Endothelial cell of umbilical vein (primary cell): ENCODE measurements around the gene MASP2. TPM values are rescaled to one million over a fixed set of nuclear protein-coding genes. Genes with fewer than 3 reads are reported as not detected.
"Not testable (repeated sequence)": the region's sequence is repeated elsewhere in the genome, so short reads cannot be mapped to it uniquely, and the experiment has no call there.

Experiments
- BruUV-seq: library from RNA; stranded (reverse); fragments of 400-500 nt; replicated peaks from 2 replicates; lab custom pipeline; 2021; lab: Mats Ljungman, UMichigan
- CTCF ChIA-PET: fragments of 300-600, 350-600 bp; sonication (Branson Sonifier 250); formaldehyde crosslinking; loops from one replicate; lab custom pipeline; 2021; ENCODE audit warnings: antibody characterized with exemption, inconsistent platforms; lab: Charles Lee
- POLR2A ChIA-PET: fragments of 300-600, 350-600 bp; sonication (Branson Sonifier 250); formaldehyde crosslinking; loops from one replicate; lab custom pipeline; 2021; ENCODE audit warnings: antibody characterized with exemption, inconsistent platforms; lab: Charles Lee
- DNase-seq: peaks from one replicate; pipeline ENCODE4 v3.0.0-alpha.2; 2011; ENCODE audit warnings: low read depth, low spot score
- FAIRE-seq: peaks from 2 replicates; lab custom pipeline; 2011; peaks lifted over from hg19 to GRCh38; lab: Jason Lieb, UNC
- H2AFZ ChIP-seq: 2 replicates; pipeline ENCODE4 v1.6.0; 2012; ENCODE audit warnings: low read depth, low read length, control low read depth, inconsistent platforms
- H3K27ac ChIP-seq: 2 replicates; pipeline ENCODE4 v1.5.1; 2011; ENCODE audit warnings: low read depth, mild to moderate bottlenecking, control low read depth, low read length, moderate library complexity; ENCODE audit not compliant: insufficient read depth
- H3K27me3 ChIP-seq, 2 experiments: 2 replicates each; pipeline versions ENCODE4 v1.6.0 to v1.6.1; 2011; ENCODE audit warnings: low read length in 2 of 2, mixed read lengths in 1 of 2; ENCODE audit not compliant: control insufficient read depth in 2 of 2, insufficient read depth in 2 of 2
- H3K36me3 ChIP-seq, 2 experiments: 2 replicates in 1 of 2; 3 replicates in 1 of 2; pipeline ENCODE4 v1.5.1; 2011; ENCODE audit warnings: low read length in 2 of 2, mild to moderate bottlenecking in 1 of 2, moderate library complexity in 1 of 2; ENCODE audit not compliant: control insufficient read depth in 2 of 2, insufficient read depth in 2 of 2; ENCODE audit errors: extremely low read depth in 1 of 2
- H3K4me1 ChIP-seq: 3 replicates; pipeline ENCODE4 v1.5.1; 2011; ENCODE audit warnings: mild to moderate bottlenecking, low read length; ENCODE audit not compliant: control insufficient read depth, insufficient read depth; ENCODE audit errors: extremely low read depth
- H3K4me2 ChIP-seq: 2 replicates; pipeline ENCODE4 v1.6.1; 2011; ENCODE audit warnings: low read length, control low read depth, mixed read lengths; ENCODE audit not compliant: insufficient read depth
- H3K4me3 ChIP-seq, 3 experiments: fragments of 200-600 bp in 1 of 3; sonication (generic), shearing (Covaris generic) in 1 of 3; replicated peaks in 1 of 3; 2 replicates each; pipeline ENCODE4 v1.5.1; 2011 to 2016; ENCODE audit warnings: control low read depth in 3 of 3, low read length in 3 of 3, mild to moderate bottlenecking in 2 of 3, inconsistent platforms in 1 of 3, low read depth in 1 of 3, moderate library complexity in 1 of 3; ENCODE audit not compliant: insufficient read depth in 1 of 3
- H3K79me2 ChIP-seq: 2 replicates; pipeline ENCODE4 v1.6.0; 2012; ENCODE audit warnings: low read length, inconsistent platforms; ENCODE audit not compliant: control insufficient read depth, insufficient read depth
- H3K9ac ChIP-seq: replicated peaks from 2 replicates; pipeline ENCODE3; 2011; ENCODE audit warnings: low read length, control low read depth; ENCODE audit not compliant: insufficient read depth; ENCODE audit errors: extremely low read depth
- H3K9me1 ChIP-seq: replicated peaks from 3 replicates; pipeline ENCODE4 v1.6.0; 2011; ENCODE audit warnings: mild to moderate bottlenecking, low read length; ENCODE audit not compliant: control insufficient read depth, insufficient read depth; ENCODE audit errors: extremely low read depth
- H3K9me3 ChIP-seq: replicated peaks from 2 replicates; pipeline ENCODE4 v1.5.1; 2012; ENCODE audit warnings: low read length, inconsistent platforms; ENCODE audit not compliant: control insufficient read depth, insufficient read depth
- H4K20me1 ChIP-seq: replicated peaks from 2 replicates; pipeline ENCODE3; 2011; ENCODE audit warnings: mild to moderate bottlenecking, low read length; ENCODE audit not compliant: control insufficient read depth, insufficient read depth; ENCODE audit errors: extremely low read depth
- CTCF ChIP-seq, 2 donors: IDR thresholded peaks; 1 replicate in 1 of 2; 2 replicates in 1 of 2; pipeline ENCODE4 v1.5.1; 2011; ENCODE audit warnings: low read length in 2 of 2, mild to moderate bottlenecking in 2 of 2, moderate library complexity in 2 of 2, control low read depth in 1 of 2, inconsistent platforms in 1 of 2, low read depth in 1 of 2; ENCODE audit not compliant: insufficient read depth in 1 of 2; ENCODE audit errors: extremely low read depth in 1 of 2
- EZH2 ChIP-seq: IDR thresholded peaks from 2 replicates; pipeline ENCODE4 v1.6.1; 2012; ENCODE audit warnings: borderline replicate concordance, low read depth, mild to moderate bottlenecking, moderate library complexity, low read length, inconsistent platforms; ENCODE audit not compliant: severe bottlenecking
- FOS ChIP-seq: IDR thresholded peaks from 2 replicates; pipeline ENCODE4 v1.6.1; 2011; ENCODE audit warnings: mild to moderate bottlenecking, low read length, moderate library complexity, borderline replicate concordance; ENCODE audit not compliant: insufficient read depth
- GATA2 ChIP-seq: IDR thresholded peaks from 2 replicates; pipeline ENCODE4 v1.7.0; 2011; ENCODE audit warnings: low read depth, mild to moderate bottlenecking, moderate library complexity, mixed read lengths, low read length; ENCODE audit not compliant: insufficient read length, insufficient read depth
- JUN ChIP-seq: IDR thresholded peaks from 2 replicates; pipeline ENCODE4 v1.6.1; 2011; ENCODE audit warnings: borderline replicate concordance, low read depth; ENCODE audit not compliant: insufficient read length, insufficient read depth
- MAX ChIP-seq: IDR thresholded peaks from 2 replicates; pipeline ENCODE4 v1.6.1; 2011; ENCODE audit not compliant: insufficient read depth, insufficient read length
- MYC ChIP-seq: IDR thresholded peaks from one replicate; pipeline ENCODE4 v1.6.1; 2011; ENCODE audit warnings: mild to moderate bottlenecking, low read depth, low read length
- POLR2A ChIP-seq: IDR thresholded peaks from 2 replicates; pipeline ENCODE4 v1.6.1; 2012; ENCODE audit warnings: low read depth, mild to moderate bottlenecking, control low read depth, low read length
- POLR2AphosphoS5 ChIP-seq: IDR thresholded peaks from 2 replicates; pipeline ENCODE4 v1.6.1; 2012; ENCODE audit warnings: low read depth, mild to moderate bottlenecking, control low read depth, low read length, moderate library complexity; ENCODE audit not compliant: insufficient read depth
- dilution Hi-C: fragments of 300-500 bp; cut with MboI; formaldehyde crosslinking; loops from one replicate; pipeline ENCODE4 v1.15.0; 2019; ENCODE audit warnings: low sequenced_read_pairs; ENCODE audit not compliant: extremely low pct_ligation_motif_present
- intact Hi-C: fragments of 100-400 bp; cut with micrococcal nuclease; formaldehyde crosslinking; loops from one replicate; pipeline ENCODE4 v1.10.0; 2022
- polyA plus RNA-seq, 4 experiments: library from polyadenylated mRNA; depleted of rRNA in 3 of 4; stranded (reverse) in 3 of 4; unstranded in 1 of 4; fragments of >200 nt; gene quantifications; 2 replicates each; pipeline versions ENCODE4 v1.2.1 to v1.2.3, GENCODE V29; 2011 to 2012; ENCODE audit warnings: missing spikeins in 1 of 4
- total RNA-seq: library from RNA; stranded (reverse); gene quantifications from 2 replicates; pipeline ENCODE4 v1.2.3, GENCODE V29; 2021

MASP2 gene
- total and polyA plus RNA-seq, 2 donors (not counting 3 experiments of a cell fraction or from before 2014, with no cell fraction given) = 0.53 TPM; not detected in 1

GRCh38 chr1:10990828-10991227, 56.2 kb downstream of the MASP2 start:
- no peak overlapping the region for H3K27ac ChIP-seq
- no TSS peak for BruUV-seq
- dilution Hi-C loops = no loop called here
- no peak for FAIRE-seq
- intact Hi-C loops = no loop called here
- no peaks in the 10 kb centered on the region for H4K20me1 ChIP-seq
- H3K9me3 ChIP-seq = no peaks in the 10 kb centered on the region
- H3K36me3 ChIP-seq = no peaks in the 10 kb centered on the region
- TF ChIP-seq CTCF (IDR thresholded peaks at IDR 0.05; ENCODE audit: extremely low read depth in 1 of 2, insufficient read depth in 1 of 2, low read depth in 1 of 2, low read length in 2 of 2) (no peak), MAX (no peak), FOS (no peak), JUN (no peak), GATA2 (no peak), POLR2A (no peak), MYC (no peak), EZH2 (no peak), POLR2AphosphoS5 (no peak)
- no peak overlapping the region for H3K9ac ChIP-seq
- H3K4me1 ChIP-seq = no peaks in the 10 kb centered on the region
- H3K79me2 ChIP-seq = no peaks in the 10 kb centered on the region
- ChIA-PET POLR2A (no interaction called here), CTCF (interaction anchor here (1.2 kb wide), 1 partner anchor 282 kb away, joined by 3 read pairs; no protein-coding TSS in a partner anchor)
- no peak overlapping the region for H3K4me2 ChIP-seq
- no peak overlapping the region for H3K4me3 ChIP-seq
- no peak for DNase-seq
- H3K27me3 ChIP-seq = no peaks in the 10 kb centered on the region
- H2AFZ ChIP-seq = no peak overlapping the region
- no peaks in the 10 kb centered on the region for H3K9me1 ChIP-seq

GRCh38 chr1:10989920-10990516, 57.0 kb downstream of the MASP2 start:
- DNase-seq, H3K4me1 ChIP-seq, H3K27me3 ChIP-seq, H3K27ac ChIP-seq, H3K36me3 ChIP-seq, H3K9me3 ChIP-seq, H3K4me3 ChIP-seq, H3K9me1 ChIP-seq, POLR2A ChIA-PET, FAIRE-seq, CTCF ChIA-PET, H2AFZ ChIP-seq, BruUV-seq, H3K9ac ChIP-seq, H3K79me2 ChIP-seq, intact Hi-C loops, H3K4me2 ChIP-seq, dilution Hi-C loops, H4K20me1 ChIP-seq: not testable (repeated sequence)
